GM12864 (cell line): ENCODE data around the gene DHRS1.

Experiments
- DNase-seq: peaks from one replicate; pipeline ENCODE4 v3.0.0-alpha.2; 2011; ENCODE audit warnings: low read depth
- H3K4me3 ChIP-seq: 2 replicates; pipeline ENCODE4 v1.5.1; 2011; ENCODE audit warnings: mild to moderate bottlenecking, low read depth, low read length, control low read depth
- CTCF ChIP-seq: IDR thresholded peaks from 2 replicates; pipeline ENCODE4 v1.5.1; 2011; ENCODE audit warnings: low read depth, mild to moderate bottlenecking, moderate library complexity, low read length, control low read depth, inconsistent platforms; ENCODE audit errors: missing control alignments

The DHRS1 gene

GRCh38 chr14:24317141-24317928 lies 17.8 kb upstream of the DHRS1 start:
- DNase-seq, result no peak
- TF ChIP-seq CTCF, result no peak
- H3K4me3 ChIP-seq, result no peak overlapping the region

DNA sequence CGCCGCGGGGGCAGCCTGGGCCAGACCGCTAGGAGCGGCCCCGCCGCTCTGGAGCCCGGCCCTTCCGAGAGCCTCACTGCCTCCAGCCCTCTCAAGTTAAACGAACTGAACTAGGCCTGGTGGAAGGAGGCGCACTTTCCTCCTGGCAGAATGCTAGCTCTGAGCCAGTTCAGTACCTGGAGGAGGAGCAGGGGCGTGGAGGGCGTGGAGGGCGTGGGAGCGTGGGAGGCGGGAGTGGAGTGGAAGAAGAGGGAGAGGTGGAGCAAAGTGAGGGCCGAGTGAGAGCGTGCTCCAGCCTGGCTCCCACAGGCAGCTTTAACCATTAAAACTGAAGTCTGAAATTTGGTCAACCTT lies 17.0 kb upstream of the DHRS1 start:
- DNase-seq, result no peak
- TF ChIP-seq CTCF, result no peak
- no peak overlapping the region for H3K4me3 ChIP-seq

DNA sequence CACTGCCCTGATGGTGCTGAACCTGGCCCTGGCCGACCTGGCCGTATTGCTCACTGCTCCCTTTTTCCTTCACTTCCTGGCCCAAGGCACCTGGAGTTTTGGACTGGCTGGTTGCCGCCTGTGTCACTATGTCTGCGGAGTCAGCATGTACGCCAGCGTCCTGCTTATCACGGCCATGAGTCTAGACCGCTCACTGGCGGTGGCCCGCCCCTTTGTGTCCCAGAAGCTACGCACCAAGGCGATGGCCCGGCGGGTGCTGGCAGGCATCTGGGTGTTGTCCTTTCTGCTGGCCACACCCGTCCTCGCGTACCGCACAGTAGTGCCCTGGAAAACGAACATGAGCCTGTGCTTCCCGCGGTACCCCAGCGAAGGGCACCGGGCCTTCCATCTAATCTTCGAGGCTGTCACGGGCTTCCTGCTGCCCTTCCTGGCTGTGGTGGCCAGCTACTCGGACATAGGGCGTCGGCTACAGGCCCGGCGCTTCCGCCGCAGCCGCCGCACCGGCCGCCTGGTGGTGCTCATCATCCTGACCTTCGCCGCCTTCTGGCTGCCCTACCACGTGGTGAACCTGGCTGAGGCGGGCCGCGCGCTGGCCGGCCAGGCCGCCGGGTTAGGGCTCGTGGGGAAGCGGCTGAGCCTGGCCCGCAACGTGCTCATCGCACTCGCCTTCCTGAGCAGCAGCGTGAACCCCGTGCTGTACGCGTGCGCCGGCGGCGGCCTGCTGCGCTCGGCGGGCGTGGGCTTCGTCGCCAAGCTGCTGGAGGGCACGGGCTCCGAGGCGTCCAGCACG lies 16.4 kb upstream of the DHRS1 start:
- no peak overlapping the region for H3K4me3 ChIP-seq
- TF ChIP-seq CTCF, result no peak
- no peak for DNase-seq

- TF ChIP-seq CTCF, result no peak
- no peak overlapping the region for H3K4me3 ChIP-seq
- DNase-seq, result no peak
These were observed 15.7 kb upstream of the DHRS1 start for GRCh38 chr14:24315243-24315806.

GRCh38 chr14:24314377-24315193 lies 15.0 kb upstream of the DHRS1 start:
- DNase-seq, result no peak
- H3K4me3 ChIP-seq, result no peak overlapping the region
- TF ChIP-seq CTCF, result no peak

DNA sequence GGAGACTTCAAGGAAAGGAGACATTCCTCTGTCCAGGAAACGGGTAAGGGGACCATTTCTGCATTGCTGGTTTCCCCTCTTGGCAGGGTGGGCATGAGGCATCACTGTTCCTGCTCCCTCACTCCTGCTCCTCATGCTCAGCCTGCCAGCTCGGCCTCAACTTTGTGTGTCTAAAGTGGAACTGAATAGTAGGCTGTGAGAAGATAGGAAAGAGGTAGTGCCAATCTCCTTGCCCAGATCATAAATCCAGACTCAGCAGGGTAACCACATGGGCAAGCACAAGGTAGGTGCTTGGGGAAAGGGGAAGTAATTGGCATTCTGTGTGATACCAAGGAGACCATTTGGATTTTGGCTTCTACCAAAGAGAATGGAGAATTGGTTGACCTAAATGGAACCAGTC lies 14.3 kb upstream of the DHRS1 start:
- TF ChIP-seq CTCF, result no peak
- H3K4me3 ChIP-seq, result no peak overlapping the region
- no peak for DNase-seq
